Mesenteric fat pad (tissue), 1 donor: ENCODE measurements around the gene KMT2C. TPM values are rescaled to one million over a fixed set of nuclear protein-coding genes. Genes with fewer than 3 reads are reported as not detected.
"Not testable (repeated sequence)": the region's sequence is repeated elsewhere in the genome, so short reads cannot be mapped to it uniquely, and the experiment has no call there.

Experiments used
- DNase-seq: peaks from one replicate; pipeline ENCODE4 v3.0.0-alpha.2; 2020; ENCODE audit warnings: low spot score
- total RNA-seq: library from RNA; stranded (reverse); fragmentation: NEBNext Ultra II Directional; extraction: Animal tissue kit (Norgen Biotek cat#: 25700); gene quantifications from one replicate; pipeline ENCODE4 v1.2.1, GENCODE V29; 2021
- donor health status: DM: yes; HTN: yes; CAD: no.

KMT2C gene
- total RNA-seq, 1 donor from 2014 or later: 83.4 TPM

DNA sequence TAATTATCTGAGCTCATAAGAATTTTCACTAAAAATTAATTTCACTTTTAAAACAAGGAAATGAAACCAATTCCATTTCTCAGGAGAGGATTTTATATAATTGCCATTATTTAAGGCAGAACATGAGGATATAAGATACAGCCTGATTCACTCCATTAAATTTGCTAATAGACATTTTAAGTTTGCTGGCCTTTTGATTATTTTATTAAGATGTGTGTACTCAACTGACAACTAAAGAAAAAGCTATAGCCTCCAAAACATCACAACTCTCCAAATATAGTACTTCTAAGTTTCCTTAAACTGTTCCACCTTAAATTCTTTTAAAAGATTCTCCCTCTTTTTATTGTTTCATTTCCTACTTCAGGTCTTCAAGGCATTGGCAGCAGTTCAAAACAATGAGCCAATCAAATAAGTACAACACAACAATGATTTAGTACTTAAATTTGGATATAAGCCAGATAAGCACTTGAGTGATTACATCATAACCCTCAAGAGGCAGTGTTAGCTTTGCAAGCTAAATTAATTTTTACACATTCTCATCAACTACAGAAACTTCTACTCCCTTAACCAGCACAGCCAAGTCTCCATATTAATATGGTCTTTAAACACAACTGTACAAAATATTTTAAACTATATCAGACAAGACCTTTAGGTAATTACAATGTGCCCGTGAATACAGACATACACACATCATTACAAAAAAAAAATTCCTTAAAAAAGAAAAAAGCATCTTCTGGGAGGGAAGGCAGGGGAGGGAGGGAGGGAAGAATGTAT, 121.8 kb downstream of the KMT2C start:
- DNase-seq: no peak

GRCh38 chr7:152313217-152313616, 122.6 kb downstream of the KMT2C start:
- no peak for DNase-seq

GRCh38 chr7:152312316-152312715, 123.5 kb downstream of the KMT2C start:
- no peak for DNase-seq

DNA sequence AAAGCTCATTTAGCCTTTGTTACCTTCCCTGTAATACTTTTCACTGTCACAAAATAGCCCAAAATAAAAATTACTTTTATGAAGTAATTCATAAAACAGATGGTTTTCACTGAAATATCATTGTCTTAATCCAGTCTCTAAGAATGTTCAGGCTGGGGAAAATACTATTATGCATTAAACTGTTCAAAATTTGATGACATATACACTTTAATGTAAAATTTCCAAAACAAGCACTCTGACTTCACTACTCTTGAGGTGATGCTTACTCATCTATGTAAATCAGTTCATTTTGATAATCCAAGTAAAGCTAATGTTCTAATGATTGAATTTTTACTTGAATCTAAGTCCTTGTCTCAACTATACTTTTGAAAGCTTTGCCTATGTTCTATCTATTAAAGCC, 127.9 kb downstream of the KMT2C start:
- no peak for DNase-seq

- not testable (repeated sequence) for DNase-seq
Measured at GRCh38 chr7:152299542-152300143, 136.2 kb downstream of the KMT2C start.

GRCh38 chr7:152292897-152293296, 142.9 kb downstream of the KMT2C start:
- DNase-seq: no peak

- DNase-seq: not testable (repeated sequence)
Measured at GRCh38 chr7:152286972-152287371, 148.8 kb downstream of the KMT2C start.

GRCh38 chr7:152286219-152286618, 149.6 kb downstream of the KMT2C start:
- DNase-seq: not testable (repeated sequence)

DNA sequence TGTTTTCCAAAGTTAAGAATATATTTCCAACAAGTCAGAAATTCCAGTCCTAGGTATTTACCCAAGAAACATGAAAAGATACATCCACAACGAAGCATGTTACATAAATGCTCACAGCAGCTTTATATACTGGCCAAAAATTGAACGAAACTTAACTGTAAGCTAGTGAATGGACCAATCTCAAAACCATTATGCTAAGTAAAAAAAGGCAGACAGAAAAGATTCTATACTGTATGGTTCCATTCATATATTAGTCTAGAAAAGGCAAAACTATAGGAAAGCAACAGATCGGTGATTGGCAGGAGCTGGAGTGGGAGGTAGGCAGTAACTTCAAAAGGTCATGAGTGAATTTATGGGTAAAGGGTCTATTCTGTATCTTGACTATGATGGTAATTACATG, 150.8 kb downstream of the KMT2C start:
- not testable (repeated sequence) for DNase-seq

- not testable (repeated sequence) for DNase-seq
Measured at GRCh38 chr7:152277687-152278086, 158.1 kb downstream of the KMT2C start.

- DNase-seq: not testable (repeated sequence)
Measured at GRCh38 chr7:152270427-152270826, 165.4 kb downstream of the KMT2C start.

DNA sequence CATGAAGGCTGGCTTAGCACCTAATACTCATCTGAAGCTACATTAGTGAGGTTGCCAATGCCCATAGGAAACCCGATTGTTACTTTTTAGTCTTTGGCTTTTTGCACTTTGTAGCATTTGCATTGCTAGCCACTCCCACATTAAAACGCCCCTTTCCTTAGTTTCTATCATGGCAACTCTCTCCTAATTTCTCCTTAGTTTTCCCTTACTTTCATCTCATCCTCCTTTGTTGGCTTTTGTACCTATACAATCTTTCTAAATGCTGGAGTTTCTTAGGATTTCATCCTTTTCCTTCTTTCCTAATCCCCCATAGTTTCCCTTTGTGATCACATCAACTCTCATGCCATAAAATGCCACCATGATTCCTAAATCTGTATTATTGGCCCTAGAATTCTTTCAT, 168.9 kb downstream of the KMT2C start:
- not testable (repeated sequence) for DNase-seq

DNA sequence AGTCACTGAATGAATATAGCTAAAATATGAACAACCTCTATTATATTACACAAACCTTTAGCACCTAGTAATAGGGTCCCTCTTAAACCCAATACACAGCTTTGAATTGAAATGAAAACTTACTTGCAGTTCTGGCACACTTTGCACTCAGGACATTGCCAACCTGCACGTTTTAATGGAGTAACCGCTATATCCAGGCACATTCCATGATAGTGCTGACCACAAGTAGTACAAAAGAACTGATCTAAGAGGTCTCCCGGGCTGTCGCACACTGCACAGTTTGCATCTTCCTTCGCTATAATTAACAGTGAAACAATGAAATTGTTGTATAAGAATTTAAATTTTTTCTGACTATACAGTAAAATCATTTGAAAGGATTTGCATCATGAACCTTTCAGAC, 170.9 kb downstream of the KMT2C start:
- DNase-seq: not testable (repeated sequence)

- DNase-seq: not testable (repeated sequence)
Measured at GRCh38 chr7:152262146-152262545, 173.7 kb downstream of the KMT2C start.

DNA sequence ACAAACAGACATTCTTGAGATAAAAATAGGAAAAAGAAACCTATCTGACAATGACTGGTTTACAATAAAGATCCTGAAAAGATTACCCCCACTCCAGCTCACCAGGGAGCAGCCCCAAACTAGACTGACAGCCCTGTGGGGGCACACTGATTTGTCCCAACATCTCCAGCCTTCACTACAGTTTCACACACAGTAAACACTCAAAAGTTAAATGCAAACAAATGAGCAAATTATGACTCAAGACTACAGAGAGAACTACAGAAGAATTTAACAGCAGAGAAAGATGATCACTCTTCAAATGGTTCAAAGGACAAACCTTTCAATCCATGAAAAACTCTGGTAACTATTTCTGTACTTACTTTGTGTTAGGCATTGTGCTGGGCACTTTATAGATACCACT, 176.2 kb downstream of the KMT2C start:
- not testable (repeated sequence) for DNase-seq

DNA sequence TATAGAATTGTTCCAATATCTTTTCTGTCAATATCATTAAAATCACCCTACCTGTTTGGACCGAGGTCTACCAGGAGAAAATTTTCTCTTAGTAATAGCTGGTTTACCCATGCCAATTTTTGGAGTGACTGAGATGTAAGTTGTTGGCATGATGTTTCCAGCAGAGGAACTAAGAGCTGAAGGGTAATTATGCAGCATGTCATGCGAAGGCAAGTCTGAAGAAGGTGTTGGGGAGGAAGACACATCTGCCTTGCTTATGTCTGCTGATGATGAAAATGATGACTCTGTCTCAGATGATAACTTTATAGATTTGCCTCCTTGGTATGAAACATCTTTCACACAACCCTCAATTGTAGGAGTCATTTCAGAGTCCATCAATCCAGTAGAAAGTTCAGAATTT, 188.0 kb downstream of the KMT2C start:
- DNase-seq: not testable (repeated sequence)

DNA sequence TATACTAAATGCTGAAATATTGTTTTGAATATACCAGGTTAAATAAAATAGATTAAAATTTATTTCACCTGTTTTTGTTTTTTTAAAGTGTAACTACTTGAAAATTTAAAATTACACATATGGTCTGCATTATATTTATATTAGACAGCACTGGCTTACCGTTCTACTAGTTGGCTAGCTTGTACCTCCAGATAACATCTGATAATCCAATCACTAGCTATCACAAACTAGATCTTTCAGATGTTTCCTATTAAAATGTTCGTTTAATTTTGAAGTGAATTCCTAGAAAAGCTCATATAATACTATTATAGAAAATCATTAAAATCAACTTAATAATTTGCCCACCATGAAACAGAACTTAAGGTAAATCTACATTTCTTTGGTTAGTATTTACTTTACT, 190.4 kb downstream of the KMT2C start:
- DNase-seq: not testable (repeated sequence)

- not testable (repeated sequence) for DNase-seq
Measured at GRCh38 chr7:152243464-152243863, 192.3 kb downstream of the KMT2C start.

DNA sequence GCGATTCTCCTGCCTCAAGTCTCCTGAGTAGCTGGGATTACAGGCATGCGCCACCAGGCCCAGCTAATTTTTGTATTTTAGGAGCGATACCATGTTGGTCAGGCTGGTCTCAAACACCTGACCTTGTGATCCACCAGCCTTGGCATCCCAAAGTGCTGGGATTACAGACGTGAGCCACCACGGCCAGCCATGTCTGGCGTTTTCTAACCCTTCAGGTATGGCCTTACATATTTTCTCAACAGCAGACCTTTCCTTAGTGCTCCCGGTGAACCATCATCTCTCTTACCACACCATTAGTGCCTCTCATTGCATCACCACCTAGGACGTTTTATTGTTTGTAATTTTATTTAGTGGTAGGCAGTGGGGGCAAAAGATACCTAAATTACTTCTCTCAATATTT, 194.5 kb downstream of the KMT2C start:
- DNase-seq: not testable (repeated sequence)

- DNase-seq: not testable (repeated sequence)
Measured at GRCh38 chr7:152236306-152236705, 199.5 kb downstream of the KMT2C start.

DNA sequence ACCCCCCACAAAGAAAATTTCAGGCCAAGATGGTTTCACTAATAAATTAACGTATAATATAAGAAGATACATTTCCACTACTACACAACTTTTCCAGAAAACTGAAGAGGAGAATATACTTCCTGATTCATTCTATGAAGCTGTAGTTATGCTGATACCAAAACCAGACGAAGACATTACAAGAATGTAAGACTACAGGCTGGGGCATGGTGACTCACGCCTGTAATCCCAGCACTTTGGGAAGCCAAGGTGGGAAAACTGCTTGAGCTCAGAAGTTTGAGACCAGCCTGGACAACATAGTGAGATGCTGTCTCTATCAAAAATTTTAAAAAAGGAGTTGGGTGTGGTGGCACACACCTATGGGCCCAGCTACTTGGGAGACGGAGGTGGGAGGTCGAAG, 201.4 kb downstream of the KMT2C start:
- not testable (repeated sequence) for DNase-seq

- no peak for DNase-seq
Measured at GRCh38 chr7:152231089-152231488, 204.7 kb downstream of the KMT2C start.

- not testable (repeated sequence) for DNase-seq
Measured at GRCh38 chr7:152219556-152219955, 216.2 kb downstream of the KMT2C start.
